HEK293 (cell line): ENCODE data around the gene NCCRP1.

Experiments
- CTCF ChIP-seq: fragments of 450-650 bp; formaldehyde crosslinking; IDR thresholded peaks from 2 replicates; pipeline ENCODE4 v1.5.1; 2016; ENCODE audit warnings: missing biosample characterization, missing genetic modification characterization
- GLI4 ChIP-seq: fragments of 450-650 bp; formaldehyde crosslinking; IDR thresholded peaks from 2 replicates; pipeline ENCODE4 v1.5.1; 2016; ENCODE audit warnings: missing biosample characterization, missing genetic modification characterization
- KLF16 ChIP-seq: fragments of 450-650 bp; formaldehyde crosslinking; IDR thresholded peaks from 2 replicates; pipeline ENCODE4 v1.5.1; 2017; ENCODE audit warnings: missing biosample characterization, missing genetic modification characterization
- ZNF184 ChIP-seq: fragments of 450-650 bp; IDR thresholded peaks from 2 replicates; pipeline ENCODE4 v1.5.1; 2018; ENCODE audit warnings: missing biosample characterization, mild to moderate bottlenecking, missing genetic modification characterization
- ZNF530 ChIP-seq: fragments of 450-650 bp; formaldehyde crosslinking; IDR thresholded peaks from 2 replicates; pipeline ENCODE4 v1.5.1; 2016; ENCODE audit warnings: low read depth, missing biosample characterization, missing genetic modification characterization
- ZNF561 ChIP-seq: fragments of 450-650 bp; IDR thresholded peaks from 2 replicates; pipeline ENCODE4 v1.5.1; 2018; ENCODE audit warnings: missing biosample characterization, missing genetic modification characterization, borderline replicate concordance

- no peak for TF ChIP-seq KLF16 (tag by site-specific recombination)
- no peak for TF ChIP-seq CTCF
- no peak for TF ChIP-seq ZNF184 (tag by site-specific recombination)
- TF ChIP-seq ZNF530: no peak
- no peak for TF ChIP-seq GLI4
- TF ChIP-seq ZNF561 (tag by site-specific recombination): no peak
These were observed 19.6 kb upstream of the NCCRP1 start for GRCh38 chr19:39177110-39177699.
